ENCODE data around the gene SMIM11.
A peak's percentile ranks its signal among the peaks of the same experiment; 100 is the strongest.
"Not testable (repeated sequence)": the region's sequence is repeated elsewhere in the genome, so short reads cannot be mapped to it uniquely, and the experiment has no call there.

The SMIM11 gene

GRCh38 chr21:34374940-34375618 is at the start of gene SMIM11:
SMIM11 (plus strand) TSS chr21:34375507; CDS start chr21:34379505, 3,998 bp downstream.
- not testable (repeated sequence) for DNase-seq

GRCh38 chr21:34330055-34330454 is 45.3 kb upstream of the SMIM11 start:
- DNase-seq = no peak

GRCh38 chr21:34331726-34332125 is 43.6 kb upstream of the SMIM11 start:
- DNase-seq = no peak

- no peak for DNase-seq
These were observed 43.0 kb upstream of the SMIM11 start for GRCh38 chr21:34332347-34332746.

GRCh38 chr21:34333121-34333739 is 42.1 kb upstream of the SMIM11 start:
- DNase-seq = no peak

- peak; percentile 68 for DNase-seq
These were observed 40.0 kb upstream of the SMIM11 start for GRCh38 chr21:34335316-34335715.

GRCh38 chr21:34336245-34336644 is 39.1 kb upstream of the SMIM11 start:
- DNase-seq = no peak

GRCh38 chr21:34336756-34337391 is 38.4 kb upstream of the SMIM11 start:
- no peak for DNase-seq

GRCh38 chr21:34337741-34338140 is 37.6 kb upstream of the SMIM11 start:
- no peak for DNase-seq

GRCh38 chr21:34338226-34338625 is 37.1 kb upstream of the SMIM11 start:
- no peak for DNase-seq

- DNase-seq = no peak
These were observed 35.2 kb upstream of the SMIM11 start for GRCh38 chr21:34340061-34340460.

- DNase-seq = no peak
These were observed 32.8 kb upstream of the SMIM11 start for GRCh38 chr21:34342476-34342875.

GRCh38 chr21:34343347-34343746 is 32.0 kb upstream of the SMIM11 start:
- DNase-seq = no peak

GRCh38 chr21:34343838-34344381 is 31.4 kb upstream of the SMIM11 start:
- no peak for DNase-seq

GRCh38 chr21:34344584-34344983 is 30.7 kb upstream of the SMIM11 start:
- no peak for DNase-seq

GRCh38 chr21:34345091-34345871 is 30.0 kb upstream of the SMIM11 start:
- DNase-seq = no peak

- DNase-seq = no peak
These were observed 29.4 kb upstream of the SMIM11 start for GRCh38 chr21:34345892-34346291.

- no peak for DNase-seq
These were observed 26.3 kb upstream of the SMIM11 start for GRCh38 chr21:34348890-34349519.

GRCh38 chr21:34351786-34352241 is 23.5 kb upstream of the SMIM11 start:
- DNase-seq = peak; percentile 49

- DNase-seq = no peak
These were observed 22.8 kb upstream of the SMIM11 start for GRCh38 chr21:34352556-34352955.

- no peak for DNase-seq
These were observed 22.1 kb upstream of the SMIM11 start for GRCh38 chr21:34353182-34353581.

GRCh38 chr21:34354836-34355235 is 20.5 kb upstream of the SMIM11 start:
- no peak for DNase-seq

GRCh38 chr21:34355570-34355969 is 19.7 kb upstream of the SMIM11 start:
- DNase-seq = no peak

All from NCI-H774 (cell line).